ENCODE results near the gene C11orf91. TPM values are rescaled to one million over a fixed set of nuclear protein-coding genes. Genes with fewer than 3 reads are reported as not detected.

C11orf91 gene
- total and polyA plus RNA-seq, 2 donors (not counting 3 experiments of a cell fraction or from before 2014, with no cell fraction given), result 0.94 to 2.1 TPM

DNA sequence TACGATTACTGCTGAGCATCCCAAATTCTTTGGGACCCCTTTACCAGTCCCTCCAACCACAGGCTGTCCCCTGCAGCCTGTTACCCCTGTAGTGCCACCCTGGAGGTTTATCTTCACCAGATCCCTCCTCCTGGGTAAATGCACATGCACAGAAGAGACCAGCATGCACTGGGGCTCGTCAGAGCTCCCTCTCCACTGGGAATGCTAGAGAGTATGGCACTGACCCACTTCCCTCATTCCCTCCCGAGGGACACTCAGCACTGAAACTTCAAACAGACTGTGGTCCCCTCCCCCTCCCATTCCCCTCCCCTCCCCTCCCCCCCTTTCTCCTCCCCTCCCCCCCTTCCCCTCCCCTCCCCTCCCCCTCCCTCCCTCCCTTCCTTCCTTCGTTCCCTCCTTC lies 49.1 kb downstream of the C11orf91 start:
- no peak overlapping the region for H3K4me2 ChIP-seq (ENCODE audit: insufficient read depth, low read length)
- dilution Hi-C loops (cut with MboI; ENCODE audit: extremely low pct_ligation_motif_present, low sequenced_read_pairs) (no loop called here), intact Hi-C loops (cut with micrococcal nuclease) (no loop called here)
- H3K27me3 ChIP-seq (ENCODE audit: control insufficient read depth in 2 of 2, insufficient read depth in 2 of 2, low read length in 2 of 2), result no peaks in the 10 kb centered on the region
- H4K20me1 ChIP-seq (replicated peaks; ENCODE audit: control insufficient read depth, extremely low read depth, insufficient read depth, low read length), result no peaks in the 10 kb centered on the region
- DNase-seq (ENCODE audit: low read depth, low spot score) (no peak), FAIRE-seq (no peak)
- POLR2A ChIA-PET, result no interaction called here
- CTCF ChIA-PET, result no interaction called here
- H3K9ac ChIP-seq (replicated peaks; ENCODE audit: extremely low read depth, insufficient read depth, low read length), result no peak overlapping the region
- H3K9me1 ChIP-seq (replicated peaks; ENCODE audit: control insufficient read depth, extremely low read depth, insufficient read depth, low read length), result no peaks in the 10 kb centered on the region
- no peaks in the 10 kb centered on the region for H3K79me2 ChIP-seq (ENCODE audit: control insufficient read depth, insufficient read depth, low read length)
- no peaks in the 10 kb centered on the region for H3K36me3 ChIP-seq (ENCODE audit: control insufficient read depth in 2 of 2, extremely low read depth in 1 of 2, insufficient read depth in 2 of 2, low read length in 2 of 2)
- H3K27ac ChIP-seq (ENCODE audit: insufficient read depth, low read depth, low read length), result no peak overlapping the region
- TF ChIP-seq POLR2AphosphoS5 (IDR thresholded peaks at IDR 0.05; ENCODE audit: insufficient read depth, low read depth, low read length), result no peak
- TF ChIP-seq GATA2 (IDR thresholded peaks at IDR 0.05; ENCODE audit: insufficient read depth, insufficient read length, low read depth, low read length), result no peak
- no peak overlapping the region for H3K4me3 ChIP-seq (replicated peaks in 1 of 3; ENCODE audit: insufficient read depth in 1 of 3, low read depth in 1 of 3, low read length in 3 of 3)
- no TSS peak for BruUV-seq (replicated peaks)
- H2AFZ ChIP-seq (ENCODE audit: low read depth, low read length), result no peak overlapping the region
- H3K4me1 ChIP-seq (ENCODE audit: control insufficient read depth, extremely low read depth, insufficient read depth, low read length), result peaks cover 2% of the 10 kb centered on the region
- no peaks in the 10 kb centered on the region for H3K9me3 ChIP-seq (replicated peaks; ENCODE audit: control insufficient read depth, insufficient read depth, low read length)

DNA sequence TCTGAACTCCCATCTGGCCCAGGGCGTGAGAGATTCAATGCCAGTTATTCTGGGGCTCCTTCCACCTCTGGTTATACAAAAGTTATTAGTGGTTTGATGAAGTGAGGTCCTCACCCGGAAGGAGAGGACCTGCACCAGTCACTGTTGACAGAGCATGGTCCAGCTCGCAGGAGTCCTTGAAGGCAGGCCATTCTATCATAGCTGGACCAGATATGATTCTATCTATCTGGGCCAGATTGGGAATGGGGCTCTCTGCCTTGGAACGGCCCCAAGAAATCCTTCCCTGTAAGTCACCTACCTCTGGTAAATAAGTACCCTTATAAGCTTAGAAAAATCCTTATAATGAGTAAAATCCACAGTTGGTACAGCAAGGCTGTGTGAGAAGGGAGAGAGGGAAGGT lies 50.7 kb downstream of the C11orf91 start:
- Histone ChIP-seq H3K36me3 (ENCODE audit: control insufficient read depth in 2 of 2, extremely low read depth in 1 of 2, insufficient read depth in 2 of 2, low read length in 2 of 2) (no peaks in the 10 kb centered on the region), H3K27ac (ENCODE audit: insufficient read depth, low read depth, low read length) (no peak overlapping the region), H3K9me1 (replicated peaks; ENCODE audit: control insufficient read depth, extremely low read depth, insufficient read depth, low read length) (no peaks in the 10 kb centered on the region), H4K20me1 (replicated peaks; ENCODE audit: control insufficient read depth, extremely low read depth, insufficient read depth, low read length) (no peaks in the 10 kb centered on the region), H3K9me3 (replicated peaks; ENCODE audit: control insufficient read depth, insufficient read depth, low read length) (no peaks in the 10 kb centered on the region), H3K79me2 (ENCODE audit: control insufficient read depth, insufficient read depth, low read length) (no peaks in the 10 kb centered on the region), H3K4me1 (ENCODE audit: control insufficient read depth, extremely low read depth, insufficient read depth, low read length) (peaks cover 9% of the 10 kb centered on the region), H2AFZ (ENCODE audit: low read depth, low read length) (no peak overlapping the region), H3K4me3 (replicated peaks in 1 of 3; ENCODE audit: insufficient read depth in 1 of 3, low read depth in 1 of 3, low read length in 3 of 3) (no peak overlapping the region), H3K27me3 (ENCODE audit: control insufficient read depth in 2 of 2, insufficient read depth in 2 of 2, low read length in 2 of 2) (no peaks in the 10 kb centered on the region), H3K9ac (replicated peaks; ENCODE audit: extremely low read depth, insufficient read depth, low read length) (no peak overlapping the region), H3K4me2 (ENCODE audit: insufficient read depth, low read length) (no peak overlapping the region)
- dilution Hi-C loops (cut with MboI; ENCODE audit: extremely low pct_ligation_motif_present, low sequenced_read_pairs) (no loop called here), intact Hi-C loops (cut with micrococcal nuclease) (no loop called here)
- DNase-seq (ENCODE audit: low read depth, low spot score) (no peak), FAIRE-seq (no peak)
- no TSS peak for BruUV-seq (replicated peaks)
- POLR2A ChIA-PET, result no interaction called here
- TF ChIP-seq FOS (IDR thresholded peaks at IDR 0.05; ENCODE audit: borderline replicate concordance, insufficient read depth, low read length) (no peak), POLR2A (IDR thresholded peaks at IDR 0.05; ENCODE audit: low read depth, low read length) (no peak), GATA2 (IDR thresholded peaks at IDR 0.05; ENCODE audit: insufficient read depth, insufficient read length, low read depth, low read length) (no peak), MYC (IDR thresholded peaks at IDR 0.05; ENCODE audit: low read depth, low read length) (no peak), POLR2AphosphoS5 (IDR thresholded peaks at IDR 0.05; ENCODE audit: insufficient read depth, low read depth, low read length) (no peak), EZH2 (IDR thresholded peaks at IDR 0.05; ENCODE audit: borderline replicate concordance, low read depth, low read length, severe bottlenecking) (no peak)
- TF ChIP-seq, protein P1, sequence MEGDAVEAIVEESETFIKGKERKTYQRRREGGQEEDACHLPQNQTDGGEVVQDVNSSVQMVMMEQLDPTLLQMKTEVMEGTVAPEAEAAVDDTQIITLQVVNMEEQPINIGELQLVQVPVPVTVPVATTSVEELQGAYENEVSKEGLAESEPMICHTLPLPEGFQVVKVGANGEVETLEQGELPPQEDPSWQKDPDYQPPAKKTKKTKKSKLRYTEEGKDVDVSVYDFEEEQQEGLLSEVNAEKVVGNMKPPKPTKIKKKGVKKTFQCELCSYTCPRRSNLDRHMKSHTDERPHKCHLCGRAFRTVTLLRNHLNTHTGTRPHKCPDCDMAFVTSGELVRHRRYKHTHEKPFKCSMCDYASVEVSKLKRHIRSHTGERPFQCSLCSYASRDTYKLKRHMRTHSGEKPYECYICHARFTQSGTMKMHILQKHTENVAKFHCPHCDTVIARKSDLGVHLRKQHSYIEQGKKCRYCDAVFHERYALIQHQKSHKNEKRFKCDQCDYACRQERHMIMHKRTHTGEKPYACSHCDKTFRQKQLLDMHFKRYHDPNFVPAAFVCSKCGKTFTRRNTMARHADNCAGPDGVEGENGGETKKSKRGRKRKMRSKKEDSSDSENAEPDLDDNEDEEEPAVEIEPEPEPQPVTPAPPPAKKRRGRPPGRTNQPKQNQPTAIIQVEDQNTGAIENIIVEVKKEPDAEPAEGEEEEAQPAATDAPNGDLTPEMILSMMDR (IDR thresholded peaks at IDR 0.05; ENCODE audit: extremely low read depth in 1 of 2, insufficient read depth in 1 of 2, low read depth in 1 of 2, low read length in 2 of 2), result no peak
- CTCF ChIA-PET, result interaction anchor here (1.0 to 1.2 kb wide), 2 partner anchors 16 to 50 kb away, joined by 3 read pairs; no protein-coding TSS in a partner anchor

Other genes with a start within 250 kb of the C11orf91 start
- 1,084 and 1,141 TPM in 2 replicates for gene CD59, start 35.6 kb upstream of the C11orf91 start, total RNA-seq
- gene CD59, start 35.6 kb upstream of the C11orf91 start, polyA plus RNA-seq, result 898 and 992 TPM in 2 replicates
- gene FBXO3, start 73.7 kb upstream of the C11orf91 start, total RNA-seq, result 20.8 and 23.1 TPM in 2 replicates
- gene FBXO3, start 73.7 kb upstream of the C11orf91 start, polyA plus RNA-seq, result 14.9 and 18.0 TPM in 2 replicates
- gene LMO2, start 191.2 kb upstream of the C11orf91 start, total RNA-seq, result 62.4 and 66.8 TPM in 2 replicates
- 44.6 and 60.4 TPM in 2 replicates for gene LMO2, start 191.2 kb upstream of the C11orf91 start, polyA plus RNA-seq

Data from endothelial cell of umbilical vein (primary cell).